HL-60 (cell line): ENCODE data around the gene ABCA10.

ENCODE experiments used
- DNase-seq, 2 experiments: peaks; one replicate each; pipeline ENCODE4 v3.0.0-alpha.2; 2010 to 2020; ENCODE audit warnings: low read depth in 1 of 2, low spot score in 1 of 2
- H3K27ac ChIP-seq: fragments of 250-450 bp; sonication (Bioruptor Pico); replicated peaks from 2 replicates; pipeline ENCODE4 v1.5.1; 2020; ENCODE audit warnings: mild to moderate bottlenecking, moderate library complexity
- H3K27me3 ChIP-seq: fragments of 250-450 bp; sonication (Bioruptor Pico); 2 replicates; pipeline ENCODE4 v1.5.1; 2021; ENCODE audit warnings: mild to moderate bottlenecking, moderate library complexity; ENCODE audit not compliant: insufficient read depth, poor library complexity, severe bottlenecking
- H3K4me3 ChIP-seq: replicated peaks from 2 replicates; pipeline ENCODE4 v1.5.1; 2011; ENCODE audit warnings: mild to moderate bottlenecking, control low read depth, low read length; ENCODE audit not compliant: insufficient read depth
- GABPA ChIP-seq: IDR thresholded peaks from 2 replicates; pipeline ENCODE4 v1.6.1; 2012; ENCODE audit warnings: low read depth
- POLR2AphosphoS5 ChIP-seq: IDR thresholded peaks from 2 replicates; pipeline ENCODE4 v1.6.1; 2012; ENCODE audit warnings: low read depth
- SPI1 ChIP-seq: IDR thresholded peaks from 2 replicates; pipeline ENCODE4 v1.6.1; 2012; ENCODE audit warnings: low read depth, mild to moderate bottlenecking, borderline replicate concordance
- TF ChIP-seq, protein P1 (sequence below): IDR thresholded peaks from one replicate; pipeline ENCODE4 v1.5.1; 2011; ENCODE audit warnings: low read length, control low read depth, inconsistent platforms; ENCODE audit not compliant: insufficient read depth
- TF ChIP-seq, protein P2 (sequence below): IDR thresholded peaks from 2 replicates; pipeline ENCODE4 v1.6.1; 2012; ENCODE audit warnings: low read depth; ENCODE audit not compliant: insufficient replicate concordance

The ABCA10 gene

DNA sequence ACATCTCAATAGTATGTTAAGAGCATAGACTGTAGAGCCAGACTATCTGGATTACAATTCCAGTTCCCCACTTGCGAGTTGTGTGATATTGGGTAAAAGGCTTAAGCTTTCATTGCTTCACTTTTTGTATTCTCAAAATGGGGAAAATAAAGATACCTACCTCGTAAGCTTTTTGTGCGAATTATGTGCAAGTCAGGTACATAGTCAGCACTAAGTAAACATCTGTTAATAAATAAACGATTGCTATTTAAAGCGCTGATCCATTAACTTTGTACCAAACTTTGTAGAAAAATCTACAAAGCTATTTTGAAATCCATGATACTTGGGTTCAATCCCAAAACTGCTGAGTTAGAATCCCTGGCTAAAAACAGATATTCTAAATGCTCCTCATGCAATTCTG lies 106.6 kb downstream of the ABCA10 start:
- DNase-seq = no peak
- no peak overlapping the region for H3K27ac ChIP-seq
- no peaks in the 10 kb centered on the region for H3K27me3 ChIP-seq
- no peak for TF ChIP-seq GABPA
- TF ChIP-seq, protein P1, sequence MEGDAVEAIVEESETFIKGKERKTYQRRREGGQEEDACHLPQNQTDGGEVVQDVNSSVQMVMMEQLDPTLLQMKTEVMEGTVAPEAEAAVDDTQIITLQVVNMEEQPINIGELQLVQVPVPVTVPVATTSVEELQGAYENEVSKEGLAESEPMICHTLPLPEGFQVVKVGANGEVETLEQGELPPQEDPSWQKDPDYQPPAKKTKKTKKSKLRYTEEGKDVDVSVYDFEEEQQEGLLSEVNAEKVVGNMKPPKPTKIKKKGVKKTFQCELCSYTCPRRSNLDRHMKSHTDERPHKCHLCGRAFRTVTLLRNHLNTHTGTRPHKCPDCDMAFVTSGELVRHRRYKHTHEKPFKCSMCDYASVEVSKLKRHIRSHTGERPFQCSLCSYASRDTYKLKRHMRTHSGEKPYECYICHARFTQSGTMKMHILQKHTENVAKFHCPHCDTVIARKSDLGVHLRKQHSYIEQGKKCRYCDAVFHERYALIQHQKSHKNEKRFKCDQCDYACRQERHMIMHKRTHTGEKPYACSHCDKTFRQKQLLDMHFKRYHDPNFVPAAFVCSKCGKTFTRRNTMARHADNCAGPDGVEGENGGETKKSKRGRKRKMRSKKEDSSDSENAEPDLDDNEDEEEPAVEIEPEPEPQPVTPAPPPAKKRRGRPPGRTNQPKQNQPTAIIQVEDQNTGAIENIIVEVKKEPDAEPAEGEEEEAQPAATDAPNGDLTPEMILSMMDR = no peak
- no peak for TF ChIP-seq POLR2AphosphoS5
- TF ChIP-seq SPI1 = no peak
- TF ChIP-seq, protein P2, sequence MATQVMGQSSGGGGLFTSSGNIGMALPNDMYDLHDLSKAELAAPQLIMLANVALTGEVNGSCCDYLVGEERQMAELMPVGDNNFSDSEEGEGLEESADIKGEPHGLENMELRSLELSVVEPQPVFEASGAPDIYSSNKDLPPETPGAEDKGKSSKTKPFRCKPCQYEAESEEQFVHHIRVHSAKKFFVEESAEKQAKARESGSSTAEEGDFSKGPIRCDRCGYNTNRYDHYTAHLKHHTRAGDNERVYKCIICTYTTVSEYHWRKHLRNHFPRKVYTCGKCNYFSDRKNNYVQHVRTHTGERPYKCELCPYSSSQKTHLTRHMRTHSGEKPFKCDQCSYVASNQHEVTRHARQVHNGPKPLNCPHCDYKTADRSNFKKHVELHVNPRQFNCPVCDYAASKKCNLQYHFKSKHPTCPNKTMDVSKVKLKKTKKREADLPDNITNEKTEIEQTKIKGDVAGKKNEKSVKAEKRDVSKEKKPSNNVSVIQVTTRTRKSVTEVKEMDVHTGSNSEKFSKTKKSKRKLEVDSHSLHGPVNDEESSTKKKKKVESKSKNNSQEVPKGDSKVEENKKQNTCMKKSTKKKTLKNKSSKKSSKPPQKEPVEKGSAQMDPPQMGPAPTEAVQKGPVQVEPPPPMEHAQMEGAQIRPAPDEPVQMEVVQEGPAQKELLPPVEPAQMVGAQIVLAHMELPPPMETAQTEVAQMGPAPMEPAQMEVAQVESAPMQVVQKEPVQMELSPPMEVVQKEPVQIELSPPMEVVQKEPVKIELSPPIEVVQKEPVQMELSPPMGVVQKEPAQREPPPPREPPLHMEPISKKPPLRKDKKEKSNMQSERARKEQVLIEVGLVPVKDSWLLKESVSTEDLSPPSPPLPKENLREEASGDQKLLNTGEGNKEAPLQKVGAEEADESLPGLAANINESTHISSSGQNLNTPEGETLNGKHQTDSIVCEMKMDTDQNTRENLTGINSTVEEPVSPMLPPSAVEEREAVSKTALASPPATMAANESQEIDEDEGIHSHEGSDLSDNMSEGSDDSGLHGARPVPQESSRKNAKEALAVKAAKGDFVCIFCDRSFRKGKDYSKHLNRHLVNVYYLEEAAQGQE = no peak
- no peak overlapping the region for H3K4me3 ChIP-seq

- Histone ChIP-seq H3K4me3 (no peak overlapping the region), H3K27me3 (no peaks in the 10 kb centered on the region), H3K27ac (no peak overlapping the region)
- TF ChIP-seq, protein P1 = no peak
- TF ChIP-seq GABPA (no peak), POLR2AphosphoS5 (no peak), SPI1 (no peak)
- TF ChIP-seq, protein P2 = no peak
- no peak for DNase-seq
Observed at GRCh38 chr17:69117855-69118784, 110.5 kb downstream of the ABCA10 start.

GRCh38 chr17:69111794-69112193 lies 116.8 kb downstream of the ABCA10 start:
- H3K27me3 ChIP-seq = no peaks in the 10 kb centered on the region
- no peak overlapping the region for H3K27ac ChIP-seq
- TF ChIP-seq, protein P2 = no peak
- TF ChIP-seq, protein P1 = no peak
- no peak for TF ChIP-seq POLR2AphosphoS5
- TF ChIP-seq GABPA = no peak
- TF ChIP-seq SPI1 = no peak
- DNase-seq = no peak
- H3K4me3 ChIP-seq = no peak overlapping the region
